ENCODE results near the gene PNMA8C.

GRCh38 chr19:46460981-46461380 lies 32.2 kb upstream of the PNMA8C start:
- TF ChIP-seq POLR2A (IDR thresholded peaks at IDR 0.05; ENCODE audit: low read length) = no peak
- TF ChIP-seq GATA1 (IDR thresholded peaks at IDR 0.05; ENCODE audit: low read depth, low read length) = no peak
